Thymus (tissue), 11 donors: Measurements from ENCODE around the gene APBB2. TPM values are rescaled to one million over a fixed set of nuclear protein-coding genes. Genes with fewer than 3 reads are reported as not detected.
A peak's percentile ranks its signal among the peaks of the same experiment; 100 is the strongest.

Source experiments
- DNase-seq, 9 donors: peaks; one replicate each; pipeline ENCODE4 v3.0.0-alpha.2; 2013; ENCODE audit warnings: low spot score in 9 of 9, low read depth in 6 of 9, missing footprints in 1 of 9
- H3K27ac ChIP-seq, 2 donors: one replicate each; pipeline ENCODE4 v1.5.1; 2013; ENCODE audit warnings: control low read depth in 1 of 2, low read depth in 1 of 2, low read length in 1 of 2, mild to moderate bottlenecking in 1 of 2, moderate library complexity in 1 of 2
- H3K27me3 ChIP-seq, 2 donors: one replicate each; pipeline ENCODE4 v1.5.1; 2013; ENCODE audit warnings: low read length in 1 of 2; ENCODE audit not compliant: control insufficient read depth in 2 of 2, insufficient read depth in 1 of 2
- H3K36me3 ChIP-seq, 2 donors: one replicate each; pipeline ENCODE4 v1.5.1; 2013; ENCODE audit warnings: low read length in 1 of 2, mild to moderate bottlenecking in 1 of 2, moderate library complexity in 1 of 2; ENCODE audit not compliant: control insufficient read depth in 2 of 2, insufficient read depth in 2 of 2
- H3K4me1 ChIP-seq, 2 donors: one replicate each; pipeline ENCODE4 v1.5.1; 2013; ENCODE audit warnings: low read length in 2 of 2; ENCODE audit not compliant: control insufficient read depth in 2 of 2, insufficient read depth in 2 of 2
- H3K4me3 ChIP-seq, 2 donors: one replicate each; pipeline ENCODE4 v1.5.1; 2013; ENCODE audit warnings: low read length in 2 of 2, control low read depth in 1 of 2, mild to moderate bottlenecking in 1 of 2
- H3K9me3 ChIP-seq, 2 donors: one replicate each; pipeline ENCODE4 v1.5.1; 2013; ENCODE audit warnings: low read length in 1 of 2, mild to moderate bottlenecking in 1 of 2; ENCODE audit not compliant: control insufficient read depth in 2 of 2, insufficient read depth in 1 of 2
- WGBS: extraction: QIAGEN DNeasy Blood & Tissue Kit; methylation state at CpG from one replicate; pipeline ENCODE4 v1.1.7; 2013; 5-methylcytosine and 5-hydroxymethylcytosine counted together
- polyA plus RNA-seq: library from polyadenylated mRNA; stranded (reverse); fragments of 200-250 nt; gene quantifications from one replicate; pipeline ENCODE4 v1.2.3, GENCODE V29; 2013
- total RNA-seq: library from RNA; stranded (reverse); fragments of 120-200 nt; gene quantifications from one replicate; pipeline ENCODE4 v1.2.4, GENCODE V29; 2013
- donor health status: healthy.

Gene APBB2
- total and polyA plus RNA-seq, 2 donors, result 10.0 to 20.2 TPM

DNA sequence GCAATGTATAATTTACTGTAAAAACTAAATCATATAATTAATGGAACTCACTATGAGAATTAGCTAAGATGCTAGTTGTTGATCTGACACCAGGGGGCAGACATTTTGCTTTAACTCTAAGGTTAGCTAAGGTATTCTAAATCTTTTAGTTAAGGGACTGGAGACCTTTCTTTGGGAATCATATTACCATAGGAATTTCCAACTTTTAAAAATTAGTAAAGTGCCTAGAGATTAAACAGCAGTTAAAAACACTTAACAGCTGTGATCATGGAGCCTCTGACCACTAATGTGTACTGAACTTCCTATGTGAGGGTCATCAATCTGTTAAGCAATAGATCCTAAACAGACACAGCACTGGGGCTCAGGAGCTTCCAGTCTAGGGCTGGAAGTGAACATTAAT, 238.0 kb downstream of the APBB2 start:
- Histone ChIP-seq H3K36me3 (no peaks in the 10 kb centered on the region), H3K4me3 (no peak overlapping the region), H3K9me3 (no peaks in the 10 kb centered on the region), H3K27me3 (no peaks in the 10 kb centered on the region), H3K4me1 (no peaks in the 10 kb centered on the region), H3K27ac (no peak overlapping the region)
- peak in 6 of 9 donors; percentile 3 to 54 (median 12) for DNase-seq

DNA sequence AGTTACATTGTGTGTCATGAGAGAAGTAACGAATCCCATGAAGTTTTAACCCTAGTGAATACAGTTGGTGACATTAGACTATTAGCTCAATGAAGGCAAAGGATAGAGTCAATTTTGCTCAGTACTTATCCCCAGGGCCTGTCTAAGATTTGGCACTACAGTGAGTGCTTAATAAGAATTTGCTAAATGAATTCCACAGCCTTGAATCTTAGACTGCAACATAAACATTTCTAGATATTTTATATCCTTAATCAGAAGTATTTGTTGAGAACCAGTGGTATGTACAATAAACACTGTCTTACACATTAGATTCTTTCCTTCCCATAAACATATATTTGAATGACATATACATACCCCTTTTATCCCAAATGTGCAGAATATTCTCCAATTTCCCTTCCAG, 241.6 kb downstream of the APBB2 start:
- Histone ChIP-seq H3K4me1 (no peaks in the 10 kb centered on the region), H3K4me3 (no peak overlapping the region), H3K9me3 (no peaks in the 10 kb centered on the region), H3K27me3 (no peaks in the 10 kb centered on the region), H3K27ac (no peak overlapping the region), H3K36me3 (no peaks in the 10 kb centered on the region)
- 97% methylated on average over 1 of the region's 1 CpG for WGBS
- no peak for DNase-seq

DNA sequence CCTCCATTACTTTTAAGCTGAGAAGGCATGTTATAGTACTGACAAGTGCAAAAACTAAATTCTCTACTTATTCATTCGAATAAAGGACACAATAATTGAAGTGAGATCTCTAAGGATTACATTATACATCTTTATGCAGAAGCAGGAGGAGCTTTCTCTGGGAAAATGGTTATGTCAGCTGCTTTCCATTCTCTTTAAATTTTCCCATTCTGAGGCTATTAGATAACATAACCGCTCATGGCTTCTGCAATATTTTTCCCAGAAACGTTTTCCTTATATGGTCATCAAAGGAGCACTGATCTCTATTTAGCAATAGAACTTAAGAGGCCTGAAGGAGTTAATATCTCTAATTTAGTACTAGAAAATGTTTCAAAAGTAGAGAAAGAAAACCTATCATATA, 243.0 kb downstream of the APBB2 start:
- DNase-seq, result no peak
- Histone ChIP-seq H3K27me3 (no peaks in the 10 kb centered on the region), H3K36me3 (no peaks in the 10 kb centered on the region), H3K9me3 (peaks cover 1 to 12% of the 10 kb centered on the region in 2 donors), H3K27ac (no peak overlapping the region), H3K4me3 (no peak overlapping the region), H3K4me1 (no peaks in the 10 kb centered on the region)
- WGBS, result 92% methylated on average over 3 of the region's 3 CpGs

DNA sequence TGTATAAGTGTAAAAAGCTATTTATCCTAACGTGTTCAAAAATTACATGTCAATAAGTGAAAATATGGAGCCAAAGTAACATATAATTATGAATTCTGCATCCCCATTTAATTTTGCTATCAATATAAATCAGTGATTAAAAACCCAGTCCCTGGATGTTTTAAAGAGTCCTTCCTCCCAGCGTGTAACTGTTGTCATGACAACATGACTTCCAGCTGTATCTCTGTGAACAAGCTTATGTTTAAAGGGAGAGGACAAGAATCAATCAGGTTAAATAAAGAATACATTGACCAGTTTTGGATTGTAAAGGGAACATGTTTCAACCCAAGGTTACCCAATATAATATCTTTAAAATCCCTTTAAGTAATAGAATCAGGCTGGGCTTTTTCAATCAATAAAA, 244.8 kb downstream of the APBB2 start:
- 90% methylated on average over 2 of the region's 2 CpGs for whole genome bisulfite sequencing
- Histone ChIP-seq H3K27ac (no peak overlapping the region), H3K9me3 (peaks cover 1 to 14% of the 10 kb centered on the region in 2 donors), H3K27me3 (no peaks in the 10 kb centered on the region), H3K4me1 (no peaks in the 10 kb centered on the region), H3K4me3 (no peak overlapping the region), H3K36me3 (no peaks in the 10 kb centered on the region)
- DNase-seq, result no peak

DNA sequence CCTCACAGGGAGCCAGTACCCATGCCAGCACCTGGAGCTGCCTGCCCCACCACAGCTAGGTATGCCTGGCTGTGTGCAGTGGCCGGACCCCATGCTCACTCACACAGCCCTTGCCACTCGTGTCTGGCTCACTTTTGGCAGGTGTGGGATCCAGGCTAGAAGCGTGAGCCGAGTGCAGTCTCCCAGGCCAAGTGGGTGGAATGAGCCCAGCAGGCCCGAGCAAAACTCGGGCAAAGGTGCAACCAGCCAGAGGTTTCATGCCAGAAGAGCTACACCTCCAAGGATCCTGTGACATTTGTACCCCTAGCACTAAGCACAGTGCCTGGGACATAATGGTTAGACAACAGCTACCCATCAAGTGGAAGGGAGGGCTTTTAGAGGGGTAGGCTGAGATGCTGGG, 246.8 kb downstream of the APBB2 start:
- Histone ChIP-seq H3K27ac (no peak overlapping the region), H3K36me3 (no peaks in the 10 kb centered on the region), H3K4me3 (no peak overlapping the region), H3K4me1 (no peaks in the 10 kb centered on the region), H3K27me3 (no peaks in the 10 kb centered on the region), H3K9me3 (peaks cover 1 to 14% of the 10 kb centered on the region in 2 donors)
- DNase-seq, result no peak
- WGBS, result 95% methylated on average over 6 of the region's 6 CpGs

DNA sequence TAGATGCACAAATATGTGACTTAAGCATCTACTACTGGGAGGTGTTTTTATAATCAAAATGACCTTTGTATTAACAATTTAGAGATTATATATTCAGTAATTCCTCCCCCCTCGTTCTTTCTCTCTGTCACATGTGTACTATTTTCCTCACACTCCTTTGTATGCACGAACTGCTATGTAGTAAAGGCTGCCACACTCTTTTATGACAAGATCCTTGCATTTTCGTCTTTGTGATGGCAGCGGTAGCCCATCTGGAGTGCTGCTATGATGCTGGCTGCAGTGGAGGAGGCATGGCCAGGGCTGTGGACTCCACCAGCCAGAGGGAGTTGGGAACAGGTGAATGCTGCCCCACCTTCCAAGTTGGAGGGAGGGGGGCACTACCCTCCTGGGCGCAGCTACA, 248.3 kb downstream of the APBB2 start:
- no peak for DNase-seq
- Histone ChIP-seq H3K27ac (no peak overlapping the region), H3K4me3 (no peak overlapping the region), H3K27me3 (no peaks in the 10 kb centered on the region), H3K36me3 (no peaks in the 10 kb centered on the region), H3K4me1 (no peaks in the 10 kb centered on the region), H3K9me3 (peaks cover 1 to 14% of the 10 kb centered on the region in 2 donors)
- 92% methylated on average over 5 of the region's 5 CpGs for WGBS

DNA sequence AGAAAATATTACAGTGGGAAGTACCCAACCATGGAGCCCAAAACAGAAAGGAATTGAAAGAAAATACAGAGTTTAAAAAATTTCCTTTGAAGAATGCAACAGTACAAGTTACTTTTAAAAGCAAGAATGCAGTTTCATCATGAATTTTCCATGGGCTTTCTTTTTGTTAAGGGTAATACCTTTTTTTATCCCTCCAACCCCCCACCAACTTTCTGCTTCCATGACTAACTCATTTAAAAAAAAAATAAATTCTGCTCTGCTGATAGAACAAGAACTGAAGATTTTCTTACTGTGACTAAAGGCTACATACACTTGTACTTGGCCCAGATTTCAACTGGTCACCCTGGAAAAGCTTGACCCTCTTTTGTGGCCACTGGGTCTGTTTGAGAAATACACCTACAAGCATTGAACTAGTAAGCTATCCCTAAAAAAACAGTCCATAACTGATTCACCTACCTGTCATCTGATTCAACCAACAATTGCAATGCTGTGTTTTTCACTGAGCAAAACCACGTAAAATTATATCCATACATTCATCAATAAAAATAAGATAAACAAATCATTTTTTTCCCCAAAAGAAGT, 250.4 kb downstream of the APBB2 start:
- no peak for DNase-seq
- peaks cover 1 to 14% of the 10 kb centered on the region in 2 donors for H3K9me3 ChIP-seq
- no peaks in the 10 kb centered on the region for H3K4me1 ChIP-seq
- H3K36me3 ChIP-seq, result no peaks in the 10 kb centered on the region
- 95% methylated on average over 1 of the region's 1 CpG for WGBS
- H3K27ac ChIP-seq, result no peak overlapping the region
- H3K27me3 ChIP-seq, result no peaks in the 10 kb centered on the region
- no peak overlapping the region for H3K4me3 ChIP-seq

DNA sequence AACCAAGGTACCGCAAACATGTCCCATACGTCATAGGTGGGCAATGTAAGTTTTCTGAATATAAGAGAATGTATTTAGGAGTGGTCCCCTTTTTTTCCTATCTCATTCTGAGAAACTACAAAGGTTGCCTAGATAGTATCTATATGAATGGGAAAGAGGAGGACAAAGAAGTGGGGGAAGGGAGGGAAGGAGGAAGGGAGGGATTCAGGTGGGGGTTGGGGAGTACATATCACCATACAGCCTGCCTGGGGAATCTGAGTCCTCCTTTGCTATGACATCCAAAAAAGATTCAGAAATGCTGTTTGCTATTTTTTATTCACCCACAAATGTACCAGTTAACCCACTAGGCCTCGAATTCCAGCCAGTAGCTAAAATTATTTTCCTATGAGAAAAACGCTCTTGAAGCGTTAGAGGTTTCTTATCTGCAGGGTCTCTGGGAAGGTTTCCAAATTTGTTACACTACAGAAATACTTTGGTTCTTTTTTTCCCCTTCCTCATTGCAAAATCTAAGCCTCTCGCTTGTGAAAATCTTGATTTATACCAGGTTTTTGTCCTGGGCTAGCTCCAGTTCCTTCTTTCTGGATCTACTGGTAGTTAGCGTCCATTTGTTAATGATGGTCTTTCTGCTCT, 251.7 kb downstream of the APBB2 start:
- H3K27me3 ChIP-seq, result no peaks in the 10 kb centered on the region
- no peak overlapping the region for H3K4me3 ChIP-seq
- peaks cover 1 to 14% of the 10 kb centered on the region in 2 donors for H3K9me3 ChIP-seq
- H3K27ac ChIP-seq, result no peak overlapping the region
- H3K36me3 ChIP-seq, result no peaks in the 10 kb centered on the region
- DNase-seq, result no peak
- WGBS, result 91% methylated on average over 7 of the region's 7 CpGs
- H3K4me1 ChIP-seq, result no peaks in the 10 kb centered on the region

DNA sequence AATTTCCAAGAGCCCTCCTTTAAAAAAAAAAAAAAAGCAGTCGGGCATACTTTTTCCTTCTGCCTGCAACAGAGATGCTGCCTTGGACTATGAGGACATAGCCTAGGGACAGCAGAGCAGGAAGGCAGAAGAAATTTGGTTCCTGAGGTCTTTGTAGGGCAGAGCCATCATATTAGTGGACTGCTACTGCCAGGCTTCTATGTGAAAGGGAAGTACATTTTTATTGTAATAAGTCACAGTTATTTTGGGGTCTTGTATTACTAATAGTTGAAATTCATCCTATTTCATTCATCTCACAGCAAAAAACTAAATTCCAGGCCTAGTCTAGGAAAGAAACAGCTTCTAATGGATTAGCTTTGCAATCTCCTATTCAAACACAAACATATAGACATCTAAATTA, 253.4 kb downstream of the APBB2 start:
- H3K27me3 ChIP-seq, result no peaks in the 10 kb centered on the region
- no peak overlapping the region for H3K4me3 ChIP-seq
- no peaks in the 10 kb centered on the region for H3K36me3 ChIP-seq
- no peak overlapping the region for H3K27ac ChIP-seq
- DNase-seq, result no peak
- H3K9me3 ChIP-seq, result no peaks in the 10 kb centered on the region
- no peaks in the 10 kb centered on the region for H3K4me1 ChIP-seq
- WGBS, result 100% methylated on average over 1 of the region's 1 CpG
